Upper lobe of left lung (tissue), 4 donors: ENCODE results near the gene BAX.

Experiments used
- EP300 ChIP-seq, 4 donors: sonication (generic); formaldehyde crosslinking; IDR thresholded peaks; one replicate each; pipeline ENCODE4 v1.5.1; 2017; ENCODE audit warnings: antibody characterized with exemption in 4 of 4, control low read depth in 2 of 4
- POLR2A ChIP-seq, 4 donors: fragments of 450-650 bp; IDR thresholded peaks; one replicate each; pipeline ENCODE4 v1.5.1; 2016 to 2017; ENCODE audit warnings: antibody characterized with exemption in 4 of 4, mild to moderate bottlenecking in 2 of 4
- POLR2AphosphoS5 ChIP-seq, 2 donors: sonication (generic); formaldehyde crosslinking; IDR thresholded peaks; one replicate each; pipeline ENCODE4 v1.5.1; 2017; ENCODE audit warnings: antibody characterized with exemption in 2 of 2
- TF ChIP-seq, protein P1 (sequence below), 6 experiments: fragments of 450-650 bp in 4 of 6; fragments of 200-600 bp in 2 of 6; sonication (generic) in 2 of 6; IDR thresholded peaks; one replicate each; pipeline ENCODE4 v1.5.1; 2016 to 2019; ENCODE audit warnings: antibody characterized with exemption in 6 of 6

DNA sequence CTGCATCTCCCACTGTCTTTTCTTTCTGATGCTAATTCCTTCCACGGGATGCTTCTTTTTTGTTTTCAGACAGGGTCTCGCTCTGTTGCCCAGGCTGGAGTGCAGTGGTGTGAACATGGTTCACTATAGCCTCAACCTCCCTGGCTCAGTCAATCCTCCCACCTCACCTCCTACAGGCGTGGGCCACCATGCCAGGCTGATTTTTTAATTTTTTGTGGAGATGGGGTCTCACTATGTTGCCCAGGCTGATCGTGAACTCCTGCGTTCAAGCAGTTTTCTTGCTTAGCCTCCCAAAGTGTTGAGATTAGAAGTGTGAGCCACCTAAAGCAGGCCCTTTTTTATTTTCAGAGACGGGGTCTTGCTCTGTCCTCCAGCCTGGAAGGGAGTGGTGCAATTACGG is 33.6 kb downstream of the BAX start:
- TF ChIP-seq, protein P1, sequence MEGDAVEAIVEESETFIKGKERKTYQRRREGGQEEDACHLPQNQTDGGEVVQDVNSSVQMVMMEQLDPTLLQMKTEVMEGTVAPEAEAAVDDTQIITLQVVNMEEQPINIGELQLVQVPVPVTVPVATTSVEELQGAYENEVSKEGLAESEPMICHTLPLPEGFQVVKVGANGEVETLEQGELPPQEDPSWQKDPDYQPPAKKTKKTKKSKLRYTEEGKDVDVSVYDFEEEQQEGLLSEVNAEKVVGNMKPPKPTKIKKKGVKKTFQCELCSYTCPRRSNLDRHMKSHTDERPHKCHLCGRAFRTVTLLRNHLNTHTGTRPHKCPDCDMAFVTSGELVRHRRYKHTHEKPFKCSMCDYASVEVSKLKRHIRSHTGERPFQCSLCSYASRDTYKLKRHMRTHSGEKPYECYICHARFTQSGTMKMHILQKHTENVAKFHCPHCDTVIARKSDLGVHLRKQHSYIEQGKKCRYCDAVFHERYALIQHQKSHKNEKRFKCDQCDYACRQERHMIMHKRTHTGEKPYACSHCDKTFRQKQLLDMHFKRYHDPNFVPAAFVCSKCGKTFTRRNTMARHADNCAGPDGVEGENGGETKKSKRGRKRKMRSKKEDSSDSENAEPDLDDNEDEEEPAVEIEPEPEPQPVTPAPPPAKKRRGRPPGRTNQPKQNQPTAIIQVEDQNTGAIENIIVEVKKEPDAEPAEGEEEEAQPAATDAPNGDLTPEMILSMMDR (IDR thresholded peaks at IDR 0.05) = no peak
- TF ChIP-seq POLR2A (IDR thresholded peaks at IDR 0.05) = no peak
- TF ChIP-seq POLR2AphosphoS5 (IDR thresholded peaks at IDR 0.05) = no peak
- TF ChIP-seq EP300 (IDR thresholded peaks at IDR 0.05) = no peak
